GM21576 (cell line): ENCODE results near the gene BMF.
A peak's percentile ranks its signal among the peaks of the same experiment; 100 is the strongest.

Source experiments
- ATAC-seq: cut with Tn5 transposase; IDR thresholded peaks from one replicate; pipeline ENCODE4 v1.9.1; 2021; ENCODE audit warnings: mild to moderate bottlenecking, moderate library complexity; ENCODE audit not compliant: unreplicated experiment

The BMF gene

DNA sequence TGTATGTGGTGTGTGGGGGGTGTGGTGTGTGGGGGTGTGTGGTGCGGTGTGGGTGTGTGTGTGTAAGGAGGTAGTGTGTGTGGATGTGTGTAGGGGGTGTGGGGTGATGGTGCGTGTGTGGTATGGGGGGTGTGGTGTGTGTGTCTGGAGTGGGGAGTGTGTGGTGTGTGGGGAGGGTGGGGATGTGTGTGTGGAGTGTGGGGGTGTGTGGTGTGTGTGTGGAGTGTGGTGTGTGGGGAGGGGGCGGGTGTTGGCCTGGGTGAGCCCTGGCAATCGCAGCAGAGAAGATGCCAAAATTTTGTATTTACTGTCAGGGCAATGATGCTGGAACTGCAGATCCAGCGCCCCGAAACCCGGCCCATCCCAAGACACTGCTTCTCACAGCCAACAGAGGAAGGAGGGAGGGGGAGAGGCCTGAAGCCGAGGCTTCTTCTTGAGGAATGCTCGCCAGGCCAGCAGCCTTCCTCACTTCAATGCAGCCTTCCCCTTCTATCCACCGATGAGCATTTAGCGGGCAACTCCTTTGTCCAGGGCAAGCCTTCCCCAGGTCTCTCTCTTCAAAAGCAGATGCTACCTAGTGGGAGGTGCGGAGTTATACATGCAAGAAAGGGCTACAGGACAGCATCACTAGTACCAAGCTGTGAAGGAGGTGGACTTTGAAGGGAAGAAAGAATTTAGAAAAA is 57.8 kb downstream of the BMF start:
- no peak for ATAC-seq

DNA sequence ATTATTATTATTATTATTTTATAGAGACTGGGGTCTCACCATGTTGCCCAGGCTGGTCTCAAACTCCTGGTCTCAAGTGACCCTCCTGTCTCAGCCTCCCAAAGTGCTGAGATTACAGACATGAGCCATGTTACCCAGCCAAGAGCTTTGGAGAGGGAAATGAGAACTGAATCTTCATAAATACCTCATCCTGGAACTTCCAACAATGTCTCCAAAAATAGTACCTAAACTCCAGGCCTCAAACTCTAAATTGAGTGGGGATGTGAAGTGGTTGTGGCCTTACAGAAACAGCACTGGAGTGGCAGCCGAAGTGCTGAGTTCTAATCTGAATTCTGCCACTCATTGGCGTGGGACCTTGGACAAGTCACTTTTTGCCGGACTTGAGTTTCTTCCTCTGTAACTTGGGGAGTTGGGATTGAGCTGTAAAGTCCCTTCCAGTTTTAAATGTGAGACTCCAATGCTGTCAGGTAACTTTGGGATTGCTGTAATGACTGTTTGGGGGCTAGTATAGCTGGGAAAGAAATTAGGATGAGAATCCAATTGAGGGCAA is 59.7 kb downstream of the BMF start:
- no peak for ATAC-seq

GRCh38 chr15:40048211-40048792 is 60.4 kb downstream of the BMF start:
- peak; percentile 28 for ATAC-seq

- peak; percentile 45 for ATAC-seq
Observed at GRCh38 chr15:40047415-40048210, 61.1 kb downstream of the BMF start.

GRCh38 chr15:40046721-40047414 is 61.8 kb downstream of the BMF start:
- no peak for ATAC-seq

DNA sequence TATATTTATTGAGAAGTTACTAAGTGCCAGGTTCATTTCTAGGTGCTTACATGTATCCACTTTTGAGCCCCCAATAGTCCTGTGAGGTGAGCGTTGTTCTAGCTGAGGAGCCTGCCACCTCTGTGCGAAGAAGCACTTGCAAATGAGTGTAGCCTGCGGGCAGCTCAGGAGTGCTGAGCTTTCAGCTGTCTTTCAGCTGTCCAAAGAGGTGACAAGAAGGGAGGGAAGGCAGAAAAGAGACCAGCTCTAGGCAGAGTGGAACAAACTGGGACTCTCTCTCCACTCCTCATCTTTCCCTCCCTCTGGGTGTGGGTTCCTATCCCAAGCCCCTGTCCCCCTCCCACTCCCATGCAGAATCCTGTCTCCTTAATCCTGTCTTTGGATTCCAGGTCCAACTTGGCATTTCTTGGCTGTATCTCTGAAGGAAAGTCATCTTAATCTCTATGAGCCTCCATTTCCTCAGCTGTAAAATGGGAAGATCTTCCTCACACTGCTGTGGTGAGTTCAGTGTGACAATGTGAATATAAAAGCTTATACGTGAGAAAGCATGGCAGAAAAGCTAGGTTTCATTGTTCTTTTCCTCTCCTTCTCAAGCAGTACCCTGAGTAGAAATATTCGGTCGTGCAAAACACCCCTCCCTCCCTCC is 63.0 kb downstream of the BMF start:
- ATAC-seq = no peak

DNA sequence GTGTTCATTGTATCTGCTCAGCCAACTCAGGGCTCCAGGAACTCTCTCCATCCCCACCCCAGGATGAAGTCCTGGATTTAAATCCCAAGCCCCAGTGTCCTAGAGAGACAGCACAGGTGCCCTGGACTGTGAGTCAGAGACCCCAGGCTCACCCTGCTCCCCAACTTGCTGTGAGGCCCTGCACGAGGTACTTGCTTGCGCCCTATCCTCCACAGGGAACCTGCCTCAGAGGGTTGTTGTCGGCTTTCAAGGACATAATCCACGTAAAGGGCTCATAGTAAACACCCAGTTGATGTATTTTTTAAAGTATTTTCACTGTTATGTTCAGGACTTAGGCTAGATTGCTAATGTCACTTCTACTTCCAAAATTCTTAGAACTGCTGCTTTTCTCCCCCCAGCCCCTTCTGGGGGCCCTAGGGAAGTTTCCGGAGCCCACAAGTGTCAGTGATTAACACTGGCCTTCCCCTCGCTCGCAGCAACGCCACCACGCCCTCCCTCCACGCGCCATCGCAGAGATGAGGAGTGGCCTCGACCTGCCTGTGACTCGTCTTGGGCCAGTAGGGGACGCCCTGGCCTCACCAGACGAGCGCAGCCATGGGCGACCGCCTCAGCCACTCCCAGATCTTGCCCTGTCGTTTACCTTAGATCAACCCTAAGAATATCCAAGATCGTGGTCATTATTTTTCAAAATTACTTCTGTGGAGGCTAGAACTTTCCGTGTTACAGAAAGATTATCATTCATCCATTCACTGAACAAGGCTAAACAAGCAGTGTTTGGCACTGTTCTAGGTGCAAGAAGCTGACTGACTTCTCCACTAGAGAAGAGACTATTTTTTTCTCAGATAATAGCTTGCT is 63.7 kb downstream of the BMF start:
- ATAC-seq = peak; percentile 70

- ATAC-seq = no peak
Observed at GRCh38 chr15:40043927-40044716, 64.6 kb downstream of the BMF start.

GRCh38 chr15:40042791-40043320 is 65.8 kb downstream of the BMF start:
- no peak for ATAC-seq

- no peak for ATAC-seq
Observed at GRCh38 chr15:40040770-40041169, 67.9 kb downstream of the BMF start.

DNA sequence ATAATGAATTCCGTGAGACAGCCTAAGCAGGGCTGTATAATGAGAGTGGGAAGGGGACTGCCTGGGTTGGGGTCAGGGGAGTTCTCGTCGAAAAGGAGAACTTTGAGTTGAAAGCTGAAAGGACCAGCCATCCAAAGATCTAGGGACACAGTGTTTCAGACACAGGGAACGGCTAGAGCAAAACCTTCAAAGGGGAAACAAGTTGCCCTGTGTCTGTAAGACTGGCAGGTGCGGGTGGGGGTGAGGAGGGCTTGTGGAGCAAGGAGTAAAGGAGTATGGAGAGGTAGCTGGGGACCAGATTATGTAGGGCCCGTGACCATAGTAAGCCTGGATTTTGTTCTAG is 68.4 kb downstream of the BMF start:
- no peak for ATAC-seq

DNA sequence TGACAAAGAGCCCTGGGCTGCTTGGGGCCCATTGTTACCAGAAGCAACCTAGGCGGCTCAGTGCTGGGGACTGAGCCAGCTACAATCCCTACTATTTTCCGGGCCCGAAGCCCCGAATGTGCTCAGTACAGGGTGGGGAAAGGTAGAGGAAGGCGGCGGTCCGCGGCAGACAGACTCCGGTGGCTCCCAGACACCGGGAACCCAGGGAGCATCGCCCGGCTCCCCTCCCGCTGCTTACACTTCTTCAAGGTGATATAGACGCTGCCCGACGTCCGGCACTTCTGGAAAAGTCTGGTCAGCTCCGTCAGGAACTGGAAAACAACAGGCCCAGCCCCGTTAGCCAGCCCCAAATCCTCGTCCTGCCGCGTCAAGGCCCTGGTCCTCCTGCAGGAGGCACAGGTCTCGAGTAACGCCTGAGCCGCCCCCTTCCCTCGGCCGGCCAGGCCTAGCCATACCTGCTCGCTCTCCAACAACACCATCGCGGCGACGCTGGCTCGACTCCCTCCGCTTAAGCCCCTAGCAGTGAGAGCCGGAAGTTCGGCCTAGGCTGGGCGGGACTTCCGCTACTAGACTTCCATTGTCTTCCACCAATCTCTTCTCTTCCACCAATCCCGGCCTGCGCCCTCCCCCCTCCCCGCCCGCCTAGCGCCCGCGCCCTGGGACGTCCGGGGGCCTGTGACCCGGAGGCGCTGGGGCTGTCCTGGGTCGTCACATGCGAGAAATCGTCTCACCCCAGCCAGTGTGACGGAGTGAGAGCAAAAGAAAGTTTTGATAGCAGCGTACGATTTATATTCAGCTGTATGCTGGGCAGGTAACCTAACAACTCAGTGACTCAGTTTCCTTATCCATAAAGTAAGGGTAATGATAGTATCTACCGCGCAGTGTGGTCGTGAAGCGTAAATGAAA is 69.8 kb downstream of the BMF start, which contains the start of gene SRP14:
Gene SRP14 (minus strand): TSS at position 544 of the 906 bp plus-strand sequence. CDS start 65 bp downstream, at position 479.
- ATAC-seq = peak; percentile 91

- no peak for ATAC-seq
Observed at GRCh38 chr15:40038275-40038637, 70.4 kb downstream of the BMF start.
